Measurements from ENCODE around the gene PLXNA4.
"Not testable (repeated sequence)": the region's sequence is repeated elsewhere in the genome, so short reads cannot be mapped to it uniquely, and the experiment has no call there.

The PLXNA4 gene

DNA sequence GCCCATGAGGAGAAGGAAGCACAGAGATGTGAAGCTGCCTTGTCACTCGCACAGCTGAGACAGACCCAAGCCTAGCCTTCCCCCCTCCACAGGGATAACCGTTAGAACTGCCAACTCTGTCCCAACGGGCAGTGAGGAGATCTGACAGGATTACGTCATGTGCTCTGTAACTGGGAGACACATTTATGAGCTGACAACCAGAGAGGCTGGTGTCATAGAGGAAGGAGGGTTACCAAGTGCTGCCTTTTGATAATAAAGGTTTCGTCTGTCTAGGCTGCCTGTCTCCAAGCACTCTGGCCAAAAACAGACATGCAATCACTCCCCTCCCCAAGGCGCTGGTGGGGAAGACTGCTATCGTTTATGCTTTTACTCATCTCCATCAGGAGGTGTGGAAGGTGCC lies 165.9 kb downstream of the PLXNA4 start:
- DNase-seq: peak; percentile 17

GRCh38 chr7:132407764-132408163 lies 168.5 kb downstream of the PLXNA4 start:
- DNase-seq: no peak

DNA sequence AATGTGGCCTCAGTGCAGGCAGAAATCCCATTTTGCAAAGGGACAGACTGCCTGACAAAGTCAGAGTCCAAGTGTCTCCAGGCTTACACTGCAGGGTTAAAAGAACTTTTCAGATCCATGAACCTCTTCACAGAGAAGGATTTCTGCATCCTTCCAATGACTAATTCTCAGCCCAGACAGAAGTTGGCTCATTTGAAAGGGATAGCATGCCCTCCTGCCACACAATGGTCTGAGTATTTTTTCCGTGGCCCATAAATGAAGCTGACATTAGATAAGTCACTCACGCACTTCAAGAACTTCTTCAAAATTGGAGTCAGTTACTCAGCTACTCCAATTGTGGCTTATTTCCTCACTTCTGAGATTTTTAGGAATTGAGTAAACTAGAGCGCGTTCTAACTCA lies 170.2 kb downstream of the PLXNA4 start:
- DNase-seq: no peak

DNA sequence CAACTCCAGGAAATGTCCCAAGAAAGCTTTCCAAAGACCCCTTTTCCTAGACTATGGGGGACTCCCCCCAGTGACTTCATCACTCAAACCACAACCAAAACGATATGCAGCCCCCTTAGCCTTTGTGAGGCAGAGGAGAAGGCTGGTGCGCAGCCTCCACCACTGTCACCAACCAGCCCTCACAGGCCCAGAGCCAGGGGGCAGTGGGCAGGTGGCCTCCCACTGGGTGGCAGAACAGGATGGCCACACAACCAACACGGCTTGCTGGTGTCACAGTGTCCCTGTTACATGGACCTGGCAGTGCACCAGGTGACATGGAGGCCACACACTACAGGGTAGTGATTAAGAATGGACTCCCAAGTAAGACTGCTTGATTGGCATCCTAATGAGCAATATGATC lies 172.0 kb downstream of the PLXNA4 start:
- DNase-seq: no peak

DNA sequence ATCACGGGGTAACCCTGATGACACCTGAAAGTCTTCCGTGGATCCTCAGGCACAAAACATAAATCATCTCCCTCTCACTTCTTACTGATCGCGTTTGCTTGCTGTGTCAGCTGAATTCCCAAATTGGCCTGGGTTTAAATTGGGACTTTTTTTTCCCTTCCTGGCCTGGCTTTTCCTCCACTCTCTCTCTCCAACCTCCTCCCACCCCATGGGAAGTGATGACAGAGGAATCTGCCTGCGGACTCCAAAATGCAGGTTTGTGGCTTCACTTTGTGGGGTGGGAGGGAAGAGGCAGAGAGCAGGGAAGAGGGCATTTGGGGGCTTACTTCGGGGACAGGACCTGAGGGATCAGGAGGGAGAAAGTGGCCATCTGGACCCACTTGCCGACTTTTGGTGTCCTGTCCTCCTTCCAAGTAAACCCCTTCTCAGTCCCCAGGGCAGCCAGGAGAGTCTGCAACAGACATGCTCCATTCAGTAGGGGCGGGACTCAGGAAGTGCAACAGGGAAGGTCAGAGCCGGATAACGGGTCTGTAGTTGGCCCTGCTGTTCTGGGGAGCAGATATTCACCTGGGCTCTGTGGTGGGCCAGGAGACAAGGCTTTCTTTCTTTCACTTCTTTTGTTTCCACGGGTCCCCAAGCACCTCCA lies 172.7 kb downstream of the PLXNA4 start:
- no peak for DNase-seq

GRCh38 chr7:132402751-132403245 lies 173.5 kb downstream of the PLXNA4 start:
- no peak for DNase-seq

- DNase-seq: no peak
Measured at GRCh38 chr7:132402096-132402495, 174.2 kb downstream of the PLXNA4 start.

DNA sequence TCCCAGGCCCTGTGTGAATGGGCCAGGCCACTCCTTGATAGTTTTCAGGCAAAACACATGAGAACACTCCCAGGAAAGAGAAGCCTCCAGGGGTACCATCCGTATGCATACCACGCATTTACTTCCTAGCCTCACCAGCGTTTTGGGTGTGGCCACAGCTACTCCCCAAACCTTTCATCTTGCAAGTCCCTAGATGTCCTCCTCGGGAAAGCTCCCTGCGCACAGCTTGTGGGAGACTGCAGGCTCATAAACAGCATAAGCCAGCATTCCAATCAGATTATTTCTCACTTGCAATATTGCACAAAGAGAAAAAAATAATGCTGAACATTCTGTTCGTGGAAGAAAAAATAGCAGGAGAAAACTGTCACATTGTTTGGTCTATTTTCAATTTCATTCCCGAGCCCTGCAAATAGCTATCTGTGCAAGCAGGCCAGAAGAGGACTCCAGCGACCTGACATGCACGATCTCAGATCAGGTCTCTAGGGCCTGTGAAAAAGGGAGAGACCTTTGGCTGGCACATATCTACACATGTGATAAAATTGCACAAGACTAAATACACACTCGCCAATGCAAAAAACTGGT lies 175.6 kb downstream of the PLXNA4 start:
- DNase-seq: no peak

GRCh38 chr7:132399367-132399766 lies 176.9 kb downstream of the PLXNA4 start:
- no peak for DNase-seq

DNA sequence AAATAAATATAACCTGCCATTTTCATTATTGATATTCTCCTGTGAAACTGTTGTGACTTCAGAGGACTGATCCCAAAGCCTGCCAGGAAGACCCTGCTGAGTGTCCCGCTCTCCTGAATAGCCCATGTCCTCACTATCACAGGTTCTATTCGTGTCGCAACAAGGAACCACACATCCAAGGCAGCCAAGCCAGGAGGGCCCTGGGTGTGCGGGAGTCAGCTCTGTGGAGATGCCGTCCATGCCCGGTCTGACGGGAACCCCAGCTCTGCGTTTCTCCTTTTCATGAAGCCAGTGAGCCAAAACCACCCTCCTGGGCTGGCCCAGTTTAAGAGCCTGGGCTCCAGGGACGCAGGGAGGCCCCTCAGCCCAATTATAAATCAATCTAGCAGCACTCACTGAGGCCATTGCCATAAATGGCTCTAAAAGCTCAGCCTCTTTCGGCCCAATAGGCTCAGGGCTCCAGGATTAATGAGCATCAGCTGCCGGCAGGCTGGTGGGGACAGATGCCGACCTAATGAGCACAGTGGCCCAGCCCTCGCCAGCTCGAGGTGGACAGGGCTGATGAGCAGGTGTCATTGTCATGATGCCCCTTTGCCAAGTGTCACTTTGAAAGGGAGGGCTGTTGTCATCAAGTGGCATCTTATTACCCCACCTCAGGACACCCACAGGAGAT lies 177.9 kb downstream of the PLXNA4 start:
- no peak for DNase-seq

DNA sequence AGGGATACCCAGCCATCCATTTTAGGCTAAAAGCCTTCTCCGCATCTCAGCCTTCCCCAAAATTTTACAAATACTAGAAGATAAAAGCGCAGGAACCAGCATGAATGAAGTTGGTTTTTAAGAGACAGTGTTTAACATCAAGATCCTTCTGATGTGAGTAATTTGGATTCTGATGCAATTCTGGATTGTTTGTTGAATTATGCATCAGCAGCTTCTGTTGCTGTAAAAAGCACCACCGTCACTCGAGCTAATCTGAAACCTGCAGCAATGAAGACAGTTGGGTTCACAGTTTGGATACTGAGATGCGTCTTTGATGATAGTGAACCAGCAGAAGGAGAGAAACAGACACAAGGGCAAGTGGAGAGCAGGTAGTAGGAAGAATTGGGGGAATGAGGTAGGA lies 179.2 kb downstream of the PLXNA4 start:
- no peak for DNase-seq

DNA sequence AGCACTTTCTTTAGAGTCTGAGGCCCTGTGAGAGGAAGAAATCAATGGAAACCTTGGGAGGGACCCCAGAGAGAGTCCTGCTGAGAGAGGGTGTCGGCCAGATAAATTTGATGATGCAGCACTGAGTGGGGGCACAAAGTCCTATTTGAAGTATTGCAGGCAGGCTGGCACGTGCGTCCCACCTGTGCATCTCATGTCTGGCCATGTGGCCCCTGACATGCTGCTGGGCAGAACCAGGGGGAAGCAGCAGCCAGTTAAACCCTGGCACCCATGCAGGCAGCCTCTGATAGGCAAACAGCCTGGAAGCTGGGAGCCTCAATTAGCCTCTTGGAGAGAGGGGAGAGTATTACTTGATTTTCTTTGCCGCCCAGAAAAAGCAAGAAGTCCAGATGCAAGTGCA lies 180.9 kb downstream of the PLXNA4 start:
- no peak for DNase-seq

DNA sequence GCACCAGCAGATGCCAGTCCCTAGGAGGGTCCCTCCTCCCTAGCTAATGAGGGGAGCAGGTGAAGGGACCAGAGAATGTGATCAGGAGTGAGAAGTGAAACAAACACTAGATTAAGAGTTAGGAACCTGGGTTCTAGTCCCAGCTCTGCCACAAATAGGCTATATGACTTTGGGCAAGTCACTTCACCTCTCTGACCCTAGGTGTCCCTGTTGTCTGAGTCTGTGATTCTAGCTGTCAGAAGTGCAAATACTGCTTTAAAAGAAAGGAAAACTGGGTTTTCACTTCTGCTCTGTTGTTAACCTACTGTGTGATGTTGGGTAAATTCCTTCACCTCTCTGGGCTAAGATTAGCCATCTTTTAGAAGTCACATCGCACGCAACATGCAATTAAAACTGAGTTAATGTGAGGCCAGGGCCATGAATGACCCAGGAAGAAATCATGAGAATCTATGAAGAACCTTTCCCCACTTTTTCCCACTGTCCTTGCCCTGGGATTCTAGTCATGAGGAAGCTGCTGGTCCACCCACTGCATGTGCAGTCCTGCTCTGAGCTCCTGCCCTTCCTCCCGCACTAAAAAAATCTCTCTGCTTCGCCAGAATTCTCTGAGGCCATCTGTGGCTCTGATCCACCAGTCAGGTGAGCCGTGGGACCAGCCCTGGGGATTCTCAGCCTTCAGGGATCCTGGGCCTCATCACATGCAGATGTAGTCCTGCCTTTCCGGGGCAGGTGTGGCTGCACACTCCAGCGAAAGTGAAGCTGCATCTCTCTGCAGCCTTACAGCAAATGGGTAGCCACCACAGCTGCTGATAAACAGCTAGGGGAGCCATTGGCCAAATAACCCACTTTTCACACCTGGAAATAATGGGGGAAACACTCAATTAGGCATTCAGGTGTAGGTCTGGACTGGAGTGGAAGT lies 181.7 kb downstream of the PLXNA4 start:
- no peak for DNase-seq

GRCh38 chr7:132393789-132394261 lies 182.4 kb downstream of the PLXNA4 start:
- no peak for DNase-seq

DNA sequence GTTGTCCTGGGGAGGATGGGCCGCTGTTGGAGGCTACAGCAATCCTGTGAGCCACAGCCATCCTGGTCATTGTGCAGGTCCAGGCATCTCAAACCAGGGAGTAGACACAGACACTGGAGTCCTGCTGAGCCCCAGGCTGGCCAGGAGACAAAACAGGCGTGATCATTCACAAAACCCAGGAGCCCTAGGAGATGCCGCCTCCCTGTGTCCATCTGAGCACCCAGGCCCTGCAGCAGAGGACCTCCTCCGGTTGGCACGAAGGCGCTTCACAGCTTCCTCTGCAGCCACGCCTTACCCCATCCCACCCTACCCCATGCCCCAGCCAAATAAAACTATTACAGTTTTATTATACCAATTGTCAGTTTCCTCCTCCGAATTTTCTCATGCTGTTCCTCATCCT lies 183.6 kb downstream of the PLXNA4 start:
- no peak for DNase-seq

GRCh38 chr7:132390705-132391104 lies 185.6 kb downstream of the PLXNA4 start:
- no peak for DNase-seq

- DNase-seq: not testable (repeated sequence)
Measured at GRCh38 chr7:132390049-132390448, 186.2 kb downstream of the PLXNA4 start.

- DNase-seq: no peak
Measured at GRCh38 chr7:132388688-132389087, 187.6 kb downstream of the PLXNA4 start.

DNA sequence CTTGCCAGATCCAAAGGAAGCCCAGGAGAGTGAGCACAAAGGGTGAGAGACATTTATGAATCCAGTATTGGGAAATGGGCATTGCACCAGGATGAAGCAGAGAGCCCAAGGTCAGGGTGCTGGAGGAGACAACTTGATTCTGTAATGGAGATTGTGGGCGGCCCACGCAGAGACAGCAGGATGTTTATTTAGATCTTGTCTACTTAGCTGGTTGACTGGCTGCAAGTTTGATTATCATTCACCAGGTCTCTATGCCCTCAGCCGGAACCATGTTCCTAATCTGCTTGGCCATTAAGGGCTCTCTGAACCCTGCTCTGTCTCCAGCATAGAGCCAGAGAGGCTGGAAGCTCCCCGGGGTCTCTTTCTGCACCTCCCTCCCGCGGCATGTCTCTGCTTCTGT lies 188.7 kb downstream of the PLXNA4 start:
- DNase-seq: no peak

GRCh38 chr7:132386201-132386681 lies 190.0 kb downstream of the PLXNA4 start:
- DNase-seq: no peak

DNA sequence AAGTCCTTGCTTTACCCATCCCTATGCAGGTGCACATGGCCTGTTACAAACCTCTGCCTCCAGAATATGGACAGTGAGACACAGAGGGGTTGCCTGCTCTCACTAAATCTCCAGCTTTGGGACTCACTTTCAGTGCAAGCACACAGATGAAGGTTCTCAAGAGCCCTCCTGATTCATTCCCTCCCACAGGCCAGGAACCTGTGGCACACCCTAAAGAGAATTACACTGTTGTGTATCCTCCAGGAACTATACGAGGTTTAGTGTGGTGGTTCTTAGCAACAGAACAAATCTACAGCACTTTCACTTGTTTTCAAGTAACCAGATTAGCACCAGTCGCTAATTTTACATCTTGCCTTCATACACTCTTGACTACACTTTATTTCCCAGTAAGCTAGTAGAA lies 192.3 kb downstream of the PLXNA4 start:
- DNase-seq: no peak

- DNase-seq: peak; percentile 69
Measured at GRCh38 chr7:132381742-132382472, 194.4 kb downstream of the PLXNA4 start.
